OCI-LY7 (cell line): ENCODE measurements around the gene ABHD16B. TPM values are rescaled to one million over a fixed set of nuclear protein-coding genes. Genes with fewer than 3 reads are reported as not detected.

Source experiments
- BruUV-seq: library from RNA; stranded (reverse); fragments of 400-500 nt; replicated peaks from 2 replicates; lab custom pipeline; 2021; lab: Mats Ljungman, UMichigan
- CTCF ChIA-PET: fragments of 300-600 bp; sonication (Branson Sonifier 250); formaldehyde crosslinking; loops from one replicate; lab custom pipeline; 2022; ENCODE audit warnings: antibody characterized with exemption; ENCODE audit not compliant: unreplicated experiment; lab: Charles Lee
- POLR2A ChIA-PET: fragments of 300-600 bp; sonication (Branson Sonifier 250); formaldehyde crosslinking; loops from one replicate; lab custom pipeline; 2022; ENCODE audit warnings: antibody characterized with exemption; lab: Charles Lee
- DNase-seq: peaks from one replicate; pipeline ENCODE4 v3.0.0-alpha.2; 2015; ENCODE audit warnings: low spot score
- H2AFZ ChIP-seq: fragments of 200-600 bp; sonication (generic), shearing (Covaris generic); 2 replicates; pipeline ENCODE4 v1.6.1; 2014; ENCODE audit warnings: mild to moderate bottlenecking, antibody characterized with exemption, low read length, moderate library complexity
- H3K27ac ChIP-seq: fragments of 200-600 bp; sonication (generic); 2 replicates; pipeline ENCODE4 v1.5.1; 2014; ENCODE audit warnings: mixed run types, low read depth, mild to moderate bottlenecking, moderate library complexity, low read length, inconsistent platforms; ENCODE audit not compliant: poor library complexity, severe bottlenecking
- H3K36me3 ChIP-seq: fragments of 200-600 bp; sonication (generic); 2 replicates; pipeline ENCODE4 v1.6.1; 2014; ENCODE audit warnings: mild to moderate bottlenecking, antibody characterized with exemption, low read length, moderate library complexity, mixed read lengths; ENCODE audit not compliant: insufficient read depth
- H3K4me1 ChIP-seq: fragments of 200-600 bp; sonication (generic); 2 replicates; pipeline ENCODE4 v1.5.1; 2014; ENCODE audit warnings: mild to moderate bottlenecking, low read length; ENCODE audit not compliant: insufficient read depth, poor library complexity, severe bottlenecking
- H3K4me2 ChIP-seq: fragments of 200-600 bp; sonication (generic); 2 replicates; pipeline ENCODE4 v1.6.1; 2014; ENCODE audit warnings: mild to moderate bottlenecking, low read length
- H3K4me3 ChIP-seq: fragments of 200-600 bp; sonication (generic); 2 replicates; pipeline ENCODE4 v1.5.1; 2014; ENCODE audit warnings: mild to moderate bottlenecking, low read depth, low read length; ENCODE audit not compliant: poor library complexity, severe bottlenecking
- H3K79me2 ChIP-seq: fragments of 200-600 bp; sonication (generic); 2 replicates; pipeline ENCODE4 v1.6.1; 2016; ENCODE audit warnings: low read depth, mild to moderate bottlenecking, low read length, moderate library complexity, mixed read lengths; ENCODE audit not compliant: insufficient read depth
- H3K9me2 ChIP-seq: fragments of 200-600 bp; sonication (generic); 2 replicates; pipeline ENCODE4 v1.6.1; 2016; ENCODE audit warnings: mild to moderate bottlenecking, low read length, mixed read lengths; ENCODE audit not compliant: insufficient read depth
- H3K9me3 ChIP-seq: fragments of 200-600 bp; sonication (generic); 2 replicates; pipeline ENCODE4 v1.6.1; 2014; ENCODE audit warnings: mild to moderate bottlenecking, mixed run types, low read length, mixed read lengths
- H4K20me1 ChIP-seq: fragments of 200-600 bp; sonication (generic); 2 replicates; pipeline ENCODE4 v1.6.1; 2014; ENCODE audit warnings: mild to moderate bottlenecking, antibody characterized with exemption, low read length, moderate library complexity, mixed read lengths; ENCODE audit not compliant: insufficient read depth
- EZH2phosphoT487 ChIP-seq: fragments of 200-600 bp; sonication (generic); IDR thresholded peaks from 2 replicates; pipeline ENCODE4 v1.6.1; 2018; ENCODE audit warnings: low read depth, borderline replicate concordance, mild to moderate bottlenecking, mixed run types, antibody characterized with exemption, low read length, moderate library complexity, mixed read lengths
- intact Hi-C: fragments of 100-400 bp; cut with micrococcal nuclease; formaldehyde crosslinking; loops from one replicate; pipeline ENCODE4 v1.10.0; 2022; ENCODE audit not compliant: unreplicated experiment
- total RNA-seq, 2 experiments: library from RNA; depleted of rRNA in 1 of 2; stranded (reverse); fragments of >200 nt in 1 of 2; shearing (Covaris generic) in 1 of 2; gene quantifications; 2 replicates each; pipeline ENCODE4 v1.2.3, GENCODE V29; 2014 to 2022
- TF ChIP-seq, protein P1 (sequence below): fragments of 200-600 bp; sonication (generic); conservative IDR thresholded peaks from 2 replicates; pipeline ENCODE4 v1.5.1; 2014; ENCODE audit warnings: mild to moderate bottlenecking, antibody characterized with exemption, low read length, moderate library complexity, mixed read lengths

ABHD16B gene
- total RNA-seq, 2 experiments from 2014 or later: 0.29 TPM; not detected in 1

GRCh38 chr20:63840405-63840828 lies 20.9 kb upstream of the ABHD16B start:
- Histone ChIP-seq H3K9me3 (no peaks in the 10 kb centered on the region), H3K4me1 (no peaks in the 10 kb centered on the region), H3K36me3 (no peaks in the 10 kb centered on the region), H3K4me2 (no peak overlapping the region), H3K79me2 (no peaks in the 10 kb centered on the region), H3K4me3 (no peak overlapping the region), H3K27ac (no peak overlapping the region), H3K9me2 (no peaks in the 10 kb centered on the region), H4K20me1 (no peaks in the 10 kb centered on the region), H2AFZ (no peak overlapping the region)
- no peak for DNase-seq
- intact Hi-C loops: no loop called here
- ChIA-PET POLR2A (interaction anchor here (0.7 kb wide), 1 partner anchor 31 kb away, joined by 3 read pairs; no protein-coding TSS in a partner anchor), CTCF (no interaction called here)
- BruUV-seq: no TSS peak
- TF ChIP-seq EZH2phosphoT487: no peak
- TF ChIP-seq, protein P1, sequence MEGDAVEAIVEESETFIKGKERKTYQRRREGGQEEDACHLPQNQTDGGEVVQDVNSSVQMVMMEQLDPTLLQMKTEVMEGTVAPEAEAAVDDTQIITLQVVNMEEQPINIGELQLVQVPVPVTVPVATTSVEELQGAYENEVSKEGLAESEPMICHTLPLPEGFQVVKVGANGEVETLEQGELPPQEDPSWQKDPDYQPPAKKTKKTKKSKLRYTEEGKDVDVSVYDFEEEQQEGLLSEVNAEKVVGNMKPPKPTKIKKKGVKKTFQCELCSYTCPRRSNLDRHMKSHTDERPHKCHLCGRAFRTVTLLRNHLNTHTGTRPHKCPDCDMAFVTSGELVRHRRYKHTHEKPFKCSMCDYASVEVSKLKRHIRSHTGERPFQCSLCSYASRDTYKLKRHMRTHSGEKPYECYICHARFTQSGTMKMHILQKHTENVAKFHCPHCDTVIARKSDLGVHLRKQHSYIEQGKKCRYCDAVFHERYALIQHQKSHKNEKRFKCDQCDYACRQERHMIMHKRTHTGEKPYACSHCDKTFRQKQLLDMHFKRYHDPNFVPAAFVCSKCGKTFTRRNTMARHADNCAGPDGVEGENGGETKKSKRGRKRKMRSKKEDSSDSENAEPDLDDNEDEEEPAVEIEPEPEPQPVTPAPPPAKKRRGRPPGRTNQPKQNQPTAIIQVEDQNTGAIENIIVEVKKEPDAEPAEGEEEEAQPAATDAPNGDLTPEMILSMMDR: no peak

- intact Hi-C loops: no loop called here
- H3K9me2 ChIP-seq: no peaks in the 10 kb centered on the region
- H4K20me1 ChIP-seq: no peaks in the 10 kb centered on the region
- H3K4me2 ChIP-seq: no peak overlapping the region
- BruUV-seq: no TSS peak
- no peak overlapping the region for H2AFZ ChIP-seq
- H3K36me3 ChIP-seq: no peaks in the 10 kb centered on the region
- CTCF ChIA-PET: no interaction called here
- H3K9me3 ChIP-seq: no peaks in the 10 kb centered on the region
- H3K79me2 ChIP-seq: no peaks in the 10 kb centered on the region
- H3K27ac ChIP-seq: no peak overlapping the region
- POLR2A ChIA-PET: no interaction called here
- no peaks in the 10 kb centered on the region for H3K4me1 ChIP-seq
- TF ChIP-seq, protein P1: no peak
- no peak for TF ChIP-seq EZH2phosphoT487
- H3K4me3 ChIP-seq: no peak overlapping the region
- DNase-seq: no peak
Measured at GRCh38 chr20:63842258-63842657, 19.0 kb upstream of the ABHD16B start.

DNA sequence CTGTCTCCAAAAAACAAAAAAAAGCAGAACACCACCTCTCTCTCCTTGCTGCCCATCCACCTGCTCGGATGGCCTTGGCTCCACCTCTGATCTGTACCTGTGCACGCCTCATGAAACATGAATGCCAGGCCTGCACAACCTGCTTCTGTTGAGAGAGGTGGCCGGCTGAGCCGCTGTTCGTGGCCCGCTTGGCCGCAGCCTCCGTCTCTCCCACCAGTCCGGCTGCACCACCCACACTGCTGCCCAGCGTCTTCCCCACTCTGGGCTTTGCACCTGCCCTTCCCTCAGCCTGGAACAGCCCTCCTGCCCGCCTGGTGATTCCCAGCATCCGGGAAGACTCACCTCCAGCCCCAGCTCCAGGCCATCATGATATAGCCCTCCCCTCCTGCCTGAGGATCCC lies 18.1 kb upstream of the ABHD16B start:
- H2AFZ ChIP-seq: no peak overlapping the region
- no peak overlapping the region for H3K4me2 ChIP-seq
- no TSS peak for BruUV-seq
- H3K4me3 ChIP-seq: no peak overlapping the region
- TF ChIP-seq EZH2phosphoT487: no peak
- TF ChIP-seq, protein P1: no peak
- no peaks in the 10 kb centered on the region for H3K9me3 ChIP-seq
- no peak for DNase-seq
- no peaks in the 10 kb centered on the region for H4K20me1 ChIP-seq
- H3K79me2 ChIP-seq: no peaks in the 10 kb centered on the region
- ChIA-PET CTCF (no interaction called here), POLR2A (no interaction called here)
- no peaks in the 10 kb centered on the region for H3K4me1 ChIP-seq
- no peaks in the 10 kb centered on the region for H3K9me2 ChIP-seq
- H3K36me3 ChIP-seq: no peaks in the 10 kb centered on the region
- no peak overlapping the region for H3K27ac ChIP-seq
- intact Hi-C loops: no loop called here
